GM12891 (cell line): ENCODE data around the gene SLC45A1.

ENCODE experiments used
- DNase-seq: peaks from one replicate; pipeline ENCODE4 v3.0.0; 2011; ENCODE audit warnings: low spot score; ENCODE audit not compliant: insufficient read length
- FAIRE-seq: peaks from 2 replicates; lab custom pipeline; 2011; peaks lifted over from hg19 to GRCh38; lab: Jason Lieb, UNC
- PAX5 ChIP-seq: IDR thresholded peaks from 2 replicates; pipeline ENCODE4 v1.6.1; 2011; ENCODE audit warnings: low read length, moderate library complexity, mild to moderate bottlenecking; ENCODE audit not compliant: insufficient read depth, severe bottlenecking
- POLR2A ChIP-seq: IDR thresholded peaks from 2 replicates; pipeline ENCODE4 v1.6.1; 2011; ENCODE audit warnings: low read depth, low read length, control low read depth
- POLR2AphosphoS5 ChIP-seq: IDR thresholded peaks from 2 replicates; pipeline ENCODE4 v1.6.1; 2011; ENCODE audit warnings: low read depth, low read length, control low read depth
- POU2F2 ChIP-seq: IDR thresholded peaks from 2 replicates; pipeline ENCODE4 v1.6.1; 2011; ENCODE audit warnings: low read depth, mild to moderate bottlenecking, control low read depth, low read length, moderate library complexity
- SPI1 ChIP-seq: IDR thresholded peaks from 2 replicates; pipeline ENCODE4 v1.6.1; 2011; ENCODE audit warnings: low read depth, low read length, control low read depth
- TAF1 ChIP-seq: IDR thresholded peaks from 2 replicates; pipeline ENCODE4 v1.6.1; 2011; ENCODE audit warnings: low read depth, low read length, control low read depth

SLC45A1 gene

DNA sequence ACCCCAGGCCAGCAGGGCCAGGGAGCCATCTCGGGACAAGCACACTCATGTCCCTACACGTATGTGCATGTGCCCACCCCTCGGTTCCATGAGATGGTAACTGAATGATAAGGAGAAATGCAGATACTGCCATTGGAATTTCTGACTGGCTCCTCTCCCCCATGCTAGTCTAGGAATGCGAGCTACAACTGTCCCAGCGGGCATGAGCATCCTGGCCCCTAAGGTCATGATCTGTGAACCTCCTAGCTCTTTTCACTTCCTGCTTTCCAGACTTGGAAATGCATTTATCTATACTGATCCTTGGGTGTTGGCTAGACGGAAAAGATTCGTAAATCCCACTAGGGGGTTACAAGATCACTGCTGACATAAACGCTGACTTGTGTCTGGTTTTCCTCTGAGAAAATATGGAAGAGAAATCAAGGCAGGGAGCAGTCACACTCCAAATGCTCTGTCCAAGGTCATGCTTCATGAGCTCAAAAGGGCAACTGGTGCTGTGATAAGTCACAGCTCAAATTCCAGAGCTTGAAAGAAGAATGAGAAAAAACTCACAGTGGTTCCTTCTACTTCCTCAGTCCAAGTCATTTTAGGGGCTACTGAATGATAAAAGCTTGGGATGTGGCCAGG lies 49.8 kb downstream of the SLC45A1 start:
- FAIRE-seq (peak; percentile 31), DNase-seq (no peak)
- TF ChIP-seq POLR2AphosphoS5 (no peak), TAF1 (no peak), POU2F2 (no peak), POLR2A (no peak), PAX5 (no peak)

DNA sequence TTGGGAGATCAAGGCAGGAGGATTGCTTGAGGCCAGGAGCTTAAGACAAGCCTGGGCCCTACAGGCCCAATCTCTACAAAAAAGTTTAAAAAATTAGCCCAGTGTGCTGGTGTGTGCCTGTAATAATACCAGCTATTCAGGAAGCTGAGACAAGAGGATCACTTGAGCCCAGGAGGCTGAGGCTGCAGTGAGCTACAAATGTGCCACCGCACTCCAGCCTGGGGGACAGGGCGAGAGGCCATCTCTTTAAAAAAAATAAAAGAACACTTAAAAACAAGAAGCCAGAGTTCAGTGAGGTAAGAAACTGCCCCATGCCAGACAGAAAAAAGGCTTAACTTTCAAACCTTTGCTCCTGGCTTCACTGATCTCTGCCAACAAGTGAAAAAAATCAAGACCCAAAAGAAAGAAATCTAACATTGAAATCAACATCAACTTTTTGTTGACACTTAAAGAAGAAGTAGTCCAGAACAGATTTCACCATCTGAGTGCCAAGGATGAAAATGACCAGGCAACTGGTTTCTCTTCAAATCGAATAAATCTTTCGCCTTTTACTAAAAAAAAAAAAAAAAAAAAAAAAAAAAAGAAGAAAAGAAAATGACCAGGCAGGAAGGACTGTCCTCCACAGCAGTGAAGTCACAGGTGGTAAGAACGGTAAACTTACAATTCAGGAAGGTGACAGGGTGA lies 51.2 kb downstream of the SLC45A1 start:
- DNase-seq = no peak
- FAIRE-seq = no peak
- TF ChIP-seq TAF1 (no peak), SPI1 (no peak), POLR2A (no peak), POU2F2 (no peak), PAX5 (no peak), POLR2AphosphoS5 (no peak)

DNA sequence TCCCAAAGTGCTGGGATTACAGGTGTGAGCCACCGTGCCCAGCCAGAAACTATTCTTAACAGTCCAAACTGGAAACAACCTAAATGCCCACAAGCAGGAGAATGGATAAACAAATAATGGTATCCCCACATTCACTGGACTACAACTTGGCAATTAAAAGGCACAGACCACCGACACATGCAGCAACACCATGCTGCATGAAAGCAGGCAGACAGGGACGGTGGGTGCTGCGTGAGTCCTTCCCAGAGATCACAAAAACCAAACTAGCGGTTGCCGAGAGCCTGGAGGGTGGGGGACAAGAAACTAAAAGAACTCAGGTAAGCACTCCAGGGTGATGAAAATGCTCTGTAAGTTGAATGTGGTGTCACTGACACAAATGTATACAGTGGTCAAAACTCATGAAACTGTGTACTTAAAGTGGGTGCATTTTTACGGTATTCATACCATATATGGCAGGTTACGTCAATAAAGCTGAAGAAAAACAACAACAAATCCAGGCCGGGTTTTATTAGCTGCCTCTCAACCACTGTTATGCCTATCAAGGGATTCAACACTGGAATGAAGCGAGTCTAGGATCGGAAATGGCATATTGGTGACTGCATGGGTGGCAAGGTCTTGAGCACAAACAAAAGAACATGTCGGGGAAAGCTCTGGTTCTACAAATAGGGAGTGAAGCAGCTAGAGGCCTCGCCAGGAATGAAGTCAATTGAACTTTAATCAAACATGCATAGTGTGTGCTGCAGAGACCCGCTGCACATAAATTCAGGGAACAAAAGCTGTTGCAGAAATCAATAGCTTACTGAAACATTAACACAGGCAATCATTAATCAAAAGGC lies 52.4 kb downstream of the SLC45A1 start:
- DNase-seq (no peak), FAIRE-seq (no peak)
- TF ChIP-seq POLR2A (no peak), POU2F2 (no peak), POLR2AphosphoS5 (no peak), TAF1 (no peak), PAX5 (no peak), SPI1 (no peak)

DNA sequence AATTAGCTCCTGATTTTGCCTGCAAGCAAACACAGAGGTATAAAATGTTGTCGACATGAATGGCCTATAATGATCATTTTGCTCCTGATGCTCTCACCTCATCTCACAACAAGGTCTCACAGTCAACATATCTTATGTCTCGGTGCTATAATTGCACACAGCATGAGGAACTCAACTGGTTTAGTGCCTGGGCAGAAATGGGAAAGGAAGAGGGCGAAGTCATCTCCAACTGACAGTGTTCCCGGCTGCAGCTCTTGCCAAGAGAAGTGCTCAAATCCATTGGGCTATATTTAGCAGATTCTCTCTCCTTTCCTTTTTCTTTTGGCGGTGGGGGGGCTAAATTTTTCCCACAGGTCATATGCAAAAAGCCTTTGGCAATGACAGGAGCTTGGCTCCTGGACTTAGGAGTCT lies 53.0 kb downstream of the SLC45A1 start:
- DNase-seq = no peak
- no peak for FAIRE-seq
- TF ChIP-seq SPI1 (no peak), POLR2AphosphoS5 (no peak), POLR2A (no peak), POU2F2 (no peak), PAX5 (no peak), TAF1 (no peak)

DNA sequence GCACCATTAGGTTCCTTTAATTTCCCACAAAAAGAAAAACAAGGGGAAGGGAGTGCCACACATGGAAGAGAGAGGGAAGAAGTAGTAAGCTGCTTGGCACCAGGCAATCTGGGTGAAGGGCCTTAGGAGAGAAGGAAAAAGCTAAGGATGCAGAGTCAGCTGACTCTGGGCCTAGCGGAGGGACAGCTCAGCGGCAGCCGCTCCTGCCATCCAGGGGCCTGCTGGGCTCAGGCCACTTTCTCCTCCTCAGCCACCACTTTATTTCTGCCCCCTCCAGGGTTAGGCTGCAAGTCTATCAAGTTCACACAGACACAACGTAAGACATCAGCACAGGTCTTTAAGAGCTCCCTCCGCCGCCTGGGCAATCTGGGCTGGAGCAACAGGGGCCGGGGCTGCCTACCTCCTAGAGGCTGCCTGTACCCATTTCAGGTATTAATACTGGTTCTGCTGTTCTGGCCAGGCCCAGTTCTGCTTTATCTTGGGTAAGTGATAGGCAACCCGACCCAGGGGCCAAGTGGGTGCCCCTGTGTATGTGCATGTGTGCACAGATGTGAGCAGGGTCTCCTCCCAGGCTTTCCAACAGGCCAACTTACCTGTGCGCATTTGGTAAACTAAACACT lies 53.6 kb downstream of the SLC45A1 start:
- TF ChIP-seq POLR2A = no peak
- TF ChIP-seq TAF1 = no peak
- TF ChIP-seq PAX5 = no peak
- TF ChIP-seq POLR2AphosphoS5 = no peak
- TF ChIP-seq SPI1 = no peak
- no peak for TF ChIP-seq POU2F2
- DNase-seq (no peak), FAIRE-seq (no peak)

DNA sequence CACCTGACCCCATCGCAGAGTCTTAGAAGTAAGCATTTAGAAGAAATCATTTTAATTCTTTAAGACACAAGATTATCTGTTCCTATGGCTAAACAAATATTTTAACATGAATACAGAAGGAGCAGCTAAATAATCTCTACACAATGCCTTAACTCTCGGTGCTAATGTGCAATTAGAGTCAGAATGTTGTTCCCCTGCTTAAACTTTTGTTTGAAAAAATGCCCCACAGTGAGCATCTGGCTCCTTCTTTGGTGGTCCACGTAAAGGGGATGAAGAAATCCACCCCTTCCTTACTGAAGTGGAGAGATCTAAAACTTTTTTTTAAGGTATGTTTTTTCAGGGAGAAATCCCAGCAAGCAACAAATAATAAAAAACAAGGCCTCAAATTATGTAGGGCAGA lies 55.2 kb downstream of the SLC45A1 start:
- DNase-seq = no peak
- no peak for TF ChIP-seq PAX5
- TF ChIP-seq TAF1 = no peak
- no peak for TF ChIP-seq POLR2AphosphoS5
- TF ChIP-seq POLR2A = no peak
- TF ChIP-seq POU2F2 = no peak
- no peak for TF ChIP-seq SPI1
- FAIRE-seq = no peak

DNA sequence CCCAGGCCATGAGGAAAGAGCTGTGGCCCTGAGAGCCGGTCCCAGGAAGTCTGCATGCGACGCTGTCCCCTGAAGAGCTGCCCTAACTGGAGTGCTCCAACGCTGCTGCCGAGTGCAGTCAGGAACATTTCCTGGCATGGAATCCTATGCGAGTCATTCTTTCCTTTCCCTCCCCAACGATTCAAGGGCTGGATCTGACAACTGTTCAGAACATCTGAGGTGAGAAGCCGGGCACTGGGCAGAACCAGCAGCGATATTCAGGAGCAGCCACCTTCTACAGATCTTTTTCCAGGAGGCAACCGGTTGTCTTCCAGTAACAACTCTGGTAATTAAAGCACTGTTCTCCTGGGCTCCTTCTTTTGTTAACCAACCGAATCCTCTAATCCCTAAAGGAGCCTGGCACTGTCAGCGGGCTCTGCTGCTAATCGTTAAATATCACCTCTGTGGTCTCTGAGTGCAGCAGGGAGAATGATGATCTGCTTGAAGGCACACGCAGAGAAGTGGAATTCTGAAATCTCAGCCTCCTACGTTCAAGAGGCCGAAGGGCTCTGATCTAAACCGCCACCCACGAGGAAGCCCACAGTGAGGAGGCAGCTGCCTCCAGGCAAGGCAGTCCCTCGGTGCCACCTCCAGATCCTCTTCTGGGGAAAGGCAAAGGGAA lies 55.8 kb downstream of the SLC45A1 start:
- FAIRE-seq (no peak), DNase-seq (no peak)
- TF ChIP-seq SPI1 = no peak

DNA sequence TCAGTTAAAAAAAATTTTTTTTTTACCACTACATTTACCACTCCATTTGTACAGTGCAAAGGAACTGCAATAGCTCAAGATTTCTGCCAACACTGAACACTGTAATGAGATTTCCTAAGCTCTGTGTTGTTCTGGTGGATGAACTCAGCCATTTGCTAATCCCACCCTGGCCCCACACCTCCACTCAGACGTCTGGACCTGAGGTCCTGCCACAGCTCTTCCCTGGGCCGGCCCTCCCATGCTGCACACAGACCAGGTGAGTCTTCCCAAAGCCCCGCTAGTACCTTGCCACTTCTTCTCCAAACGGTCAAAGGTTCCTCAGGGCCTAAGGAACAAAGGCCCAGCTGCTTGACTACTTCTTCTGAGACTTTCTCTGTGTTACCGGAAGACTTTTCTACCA lies 56.4 kb downstream of the SLC45A1 start:
- no peak for TF ChIP-seq POLR2A
- no peak for TF ChIP-seq PAX5
- TF ChIP-seq POU2F2 = no peak
- TF ChIP-seq POLR2AphosphoS5 = no peak
- TF ChIP-seq TAF1 = no peak
- no peak for TF ChIP-seq SPI1
- DNase-seq (no peak), FAIRE-seq (no peak)

DNA sequence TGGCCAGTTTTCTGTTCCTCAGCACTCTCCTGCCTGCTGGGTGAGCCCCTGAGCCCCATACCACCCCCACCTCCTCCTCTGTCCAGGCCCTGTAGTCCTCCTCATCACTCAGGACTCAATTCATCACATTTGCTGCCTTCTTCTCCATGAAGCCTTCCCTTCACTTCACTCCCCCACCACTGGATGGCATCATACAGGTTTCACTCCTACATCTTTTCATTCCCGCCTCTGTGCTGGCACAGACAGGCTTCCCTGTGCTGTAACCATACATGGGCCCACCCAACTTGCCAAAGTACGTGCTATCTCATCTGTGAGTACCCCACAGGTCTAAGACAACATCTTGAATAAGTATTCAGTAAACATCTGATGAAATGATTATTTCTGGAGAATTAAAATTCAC lies 56.9 kb downstream of the SLC45A1 start:
- DNase-seq (no peak), FAIRE-seq (no peak)
- no peak for TF ChIP-seq TAF1
- no peak for TF ChIP-seq POLR2AphosphoS5
- no peak for TF ChIP-seq PAX5
- TF ChIP-seq POU2F2 = no peak
- no peak for TF ChIP-seq SPI1
- TF ChIP-seq POLR2A = no peak
